Fibroblast of villous mesenchyme (primary cell): ENCODE data around the gene TNRC6B. TPM values are rescaled to one million over a fixed set of nuclear protein-coding genes. Genes with fewer than 3 reads are reported as not detected.
"Not testable (repeated sequence)": the region's sequence is repeated elsewhere in the genome, so short reads cannot be mapped to it uniquely, and the experiment has no call there.

Experiments
- DNase-seq: peaks from one replicate; pipeline ENCODE4 v3.0.0-alpha.2; 2010; ENCODE audit warnings: low read depth
- H3K4me3 ChIP-seq: 2 replicates; pipeline ENCODE4 v1.5.1; 2011; ENCODE audit warnings: low read depth, mild to moderate bottlenecking, low read length
- total RNA-seq: library from RNA; depleted of rRNA; stranded (reverse); fragments of >200 nt; gene quantifications from 2 replicates; pipeline ENCODE4 v1.2.3, GENCODE V29; 2012
- TF ChIP-seq, protein P1 (sequence below): IDR thresholded peaks from 2 replicates; pipeline ENCODE4 v1.5.1; 2012; ENCODE audit warnings: low read depth, mild to moderate bottlenecking, low read length; ENCODE audit not compliant: insufficient read depth

TNRC6B gene
- total RNA-seq, 1 donor, result 23.3 TPM

DNA sequence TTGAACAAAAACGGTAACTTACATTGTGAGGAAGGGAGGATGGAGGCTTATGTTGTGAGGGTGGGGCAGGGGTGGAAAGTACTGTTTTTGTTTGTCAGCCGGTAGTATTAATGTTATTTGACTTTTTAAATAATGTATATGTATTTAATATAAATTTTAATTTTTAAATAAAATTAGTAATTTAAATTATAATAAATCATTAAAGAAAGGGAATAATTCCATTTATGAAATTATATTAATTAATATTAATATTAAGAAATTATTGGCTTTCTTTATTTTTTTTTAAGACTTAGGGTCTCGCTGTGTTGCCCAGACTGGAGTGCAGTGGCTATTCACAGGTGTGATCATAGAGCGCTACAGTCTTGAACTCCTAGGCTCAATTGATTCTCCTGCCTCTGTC lies 24.0 kb upstream of the TNRC6B start:
- no peak overlapping the region for H3K4me3 ChIP-seq
- no peak for DNase-seq
- TF ChIP-seq, protein P1, sequence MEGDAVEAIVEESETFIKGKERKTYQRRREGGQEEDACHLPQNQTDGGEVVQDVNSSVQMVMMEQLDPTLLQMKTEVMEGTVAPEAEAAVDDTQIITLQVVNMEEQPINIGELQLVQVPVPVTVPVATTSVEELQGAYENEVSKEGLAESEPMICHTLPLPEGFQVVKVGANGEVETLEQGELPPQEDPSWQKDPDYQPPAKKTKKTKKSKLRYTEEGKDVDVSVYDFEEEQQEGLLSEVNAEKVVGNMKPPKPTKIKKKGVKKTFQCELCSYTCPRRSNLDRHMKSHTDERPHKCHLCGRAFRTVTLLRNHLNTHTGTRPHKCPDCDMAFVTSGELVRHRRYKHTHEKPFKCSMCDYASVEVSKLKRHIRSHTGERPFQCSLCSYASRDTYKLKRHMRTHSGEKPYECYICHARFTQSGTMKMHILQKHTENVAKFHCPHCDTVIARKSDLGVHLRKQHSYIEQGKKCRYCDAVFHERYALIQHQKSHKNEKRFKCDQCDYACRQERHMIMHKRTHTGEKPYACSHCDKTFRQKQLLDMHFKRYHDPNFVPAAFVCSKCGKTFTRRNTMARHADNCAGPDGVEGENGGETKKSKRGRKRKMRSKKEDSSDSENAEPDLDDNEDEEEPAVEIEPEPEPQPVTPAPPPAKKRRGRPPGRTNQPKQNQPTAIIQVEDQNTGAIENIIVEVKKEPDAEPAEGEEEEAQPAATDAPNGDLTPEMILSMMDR, result no peak

DNA sequence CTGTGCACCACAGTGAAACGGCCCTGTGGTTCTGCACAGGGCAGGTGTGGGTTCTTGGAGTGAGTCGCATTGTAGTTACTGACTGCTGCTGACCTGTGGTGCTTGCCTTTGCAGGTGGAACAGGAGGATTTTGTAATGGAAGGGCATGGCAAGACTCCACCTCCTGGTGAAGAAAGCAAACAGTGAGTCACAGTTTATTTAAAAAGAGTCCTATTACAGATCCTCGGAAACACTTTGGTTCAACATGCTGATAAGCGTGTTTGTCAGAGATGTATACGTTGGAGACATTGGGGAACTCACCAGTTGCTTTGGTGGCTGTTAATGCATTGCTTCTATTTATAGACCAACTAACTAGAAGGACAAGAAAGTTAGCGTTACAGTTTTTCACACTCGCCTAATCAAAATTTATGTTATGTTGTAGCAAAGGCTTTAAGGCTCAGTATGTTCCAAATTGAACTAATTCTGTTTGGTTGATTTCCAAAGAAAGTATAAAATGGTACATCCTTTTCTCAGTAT lies 21.7 kb upstream of the TNRC6B start:
- TF ChIP-seq, protein P1, result peak; percentile 31

DNA sequence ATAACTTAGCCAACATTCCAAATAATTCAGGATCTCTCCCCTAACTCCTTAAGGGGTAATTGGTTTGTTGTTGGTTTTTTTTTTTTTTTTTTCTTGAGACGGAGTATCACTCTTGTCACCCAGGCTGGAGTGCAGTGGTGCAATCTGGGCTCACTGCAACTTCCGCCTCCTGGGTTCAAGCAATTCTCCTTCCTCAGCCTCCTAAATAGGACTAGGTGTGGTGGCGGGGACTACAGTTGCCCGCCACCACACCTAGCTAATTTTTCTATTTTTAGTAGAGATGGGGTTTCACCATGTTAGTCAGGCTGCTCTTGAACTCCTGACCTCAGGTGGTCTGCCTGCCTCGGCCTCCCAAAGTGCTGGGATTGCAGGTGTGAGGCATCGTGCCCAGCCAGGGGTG lies 21.0 kb upstream of the TNRC6B start:
- H3K4me3 ChIP-seq, DNase-seq: not testable (repeated sequence)

More for the DNA sequence above, 21.7 kb upstream of the TNRC6B start:
- no peak overlapping the region for H3K4me3 ChIP-seq
- peak; percentile 83 for DNase-seq

DNA sequence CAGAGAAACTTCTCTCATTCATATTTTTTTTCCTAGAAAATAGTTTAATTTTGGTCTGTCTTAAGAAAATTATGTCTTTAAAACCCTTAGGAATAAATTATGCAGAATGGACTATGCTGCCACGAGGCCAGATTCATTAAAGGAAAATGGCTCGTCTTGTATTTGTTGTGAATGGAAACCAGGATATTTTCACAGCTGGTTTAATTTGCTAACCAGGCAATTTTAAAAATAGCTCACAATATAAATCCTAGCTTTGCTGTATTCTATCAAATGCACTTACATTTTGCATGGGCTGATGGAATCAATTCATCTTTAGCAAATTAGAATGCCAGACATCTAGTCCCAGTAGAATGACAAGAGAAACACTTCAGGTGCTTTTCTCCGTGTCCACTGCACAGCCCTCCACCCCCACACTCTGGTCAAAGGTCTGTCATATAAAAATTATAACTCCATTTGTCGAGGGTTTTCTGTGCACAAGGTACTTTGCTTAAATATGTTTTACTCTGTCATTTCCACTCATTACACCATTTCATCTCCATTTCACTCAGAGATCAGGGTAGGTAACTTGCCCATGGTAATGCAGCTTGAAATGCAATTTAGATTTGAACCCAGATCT lies 20.3 kb upstream of the TNRC6B start:
- DNase-seq, result no peak
- H3K4me3 ChIP-seq, result no peak overlapping the region
- TF ChIP-seq, protein P1, result no peak

DNA sequence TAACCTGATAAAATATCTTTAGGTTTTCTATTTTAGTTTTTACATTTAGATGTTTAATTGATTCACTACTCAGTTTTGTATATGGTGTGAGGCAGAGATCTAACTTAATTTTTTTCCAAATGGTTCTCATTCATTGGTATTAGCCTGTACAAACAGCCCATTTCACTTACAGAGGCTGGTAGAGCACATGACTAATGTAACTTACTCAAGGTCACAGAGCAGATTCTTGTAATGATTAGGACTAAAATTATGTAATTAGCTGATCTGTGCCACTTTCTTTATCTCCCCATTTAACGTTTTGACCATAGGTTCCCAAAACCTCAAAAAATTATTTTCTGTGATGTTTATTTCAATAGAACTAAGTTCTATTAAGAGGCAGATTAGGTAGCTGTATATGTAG lies 16.5 kb upstream of the TNRC6B start:
- TF ChIP-seq, protein P1, result no peak
- no peak overlapping the region for H3K4me3 ChIP-seq
- no peak for DNase-seq

DNA sequence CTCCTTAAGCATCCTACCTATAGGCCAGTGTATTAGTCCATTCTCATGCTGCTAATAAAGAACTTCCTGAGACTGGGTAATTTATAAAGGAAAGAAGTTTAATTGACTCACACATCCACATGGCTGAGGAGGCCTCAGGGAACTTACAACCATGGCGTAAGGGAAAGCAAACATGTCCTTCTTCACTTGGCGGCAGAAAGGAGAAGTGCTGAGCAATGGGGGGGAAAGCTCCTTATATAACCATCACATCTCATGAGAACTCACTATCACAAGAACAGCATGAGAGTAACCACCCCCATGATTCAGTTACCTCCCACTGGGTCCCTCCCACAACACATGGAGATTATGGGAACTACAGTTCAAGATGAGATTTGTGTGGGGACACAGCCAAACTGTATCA lies 12.2 kb upstream of the TNRC6B start:
- not testable (repeated sequence) for DNase-seq, H3K4me3 ChIP-seq

DNA sequence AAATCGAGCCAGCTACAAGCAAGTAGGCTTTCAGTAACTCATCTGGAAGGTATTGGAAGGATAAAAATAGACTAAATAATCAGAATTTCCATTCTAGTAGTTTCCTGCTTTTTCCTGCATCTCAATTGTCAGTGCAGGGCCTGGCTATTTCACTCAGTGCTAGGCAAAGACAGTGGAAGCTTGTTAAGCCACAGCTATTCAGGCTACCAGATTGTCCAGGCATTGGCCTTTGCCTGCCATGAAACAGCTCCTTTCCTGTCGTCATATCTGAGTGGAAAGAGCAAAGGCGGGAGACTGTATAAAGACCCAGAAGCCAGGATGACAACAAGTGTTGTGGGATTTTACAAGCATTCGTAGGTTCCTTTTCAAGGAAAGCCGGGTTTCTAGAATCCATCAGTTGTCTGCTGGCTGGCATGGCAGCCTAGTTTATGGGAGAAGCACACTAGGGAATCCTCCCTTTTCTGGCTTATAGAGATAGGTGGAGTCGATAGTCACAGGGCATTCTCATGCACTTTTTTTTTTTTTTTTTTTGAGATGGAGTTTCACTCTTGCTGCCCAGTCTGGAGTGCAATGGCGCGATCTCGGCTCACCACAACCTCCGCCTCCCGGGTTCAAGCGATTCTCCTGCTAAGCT lies 2.0 kb upstream of the TNRC6B start:
- TF ChIP-seq, protein P1, result no peak
- no peak for DNase-seq
- no peak overlapping the region for H3K4me3 ChIP-seq
